ENCODE results near the gene PSAP.

DNA sequence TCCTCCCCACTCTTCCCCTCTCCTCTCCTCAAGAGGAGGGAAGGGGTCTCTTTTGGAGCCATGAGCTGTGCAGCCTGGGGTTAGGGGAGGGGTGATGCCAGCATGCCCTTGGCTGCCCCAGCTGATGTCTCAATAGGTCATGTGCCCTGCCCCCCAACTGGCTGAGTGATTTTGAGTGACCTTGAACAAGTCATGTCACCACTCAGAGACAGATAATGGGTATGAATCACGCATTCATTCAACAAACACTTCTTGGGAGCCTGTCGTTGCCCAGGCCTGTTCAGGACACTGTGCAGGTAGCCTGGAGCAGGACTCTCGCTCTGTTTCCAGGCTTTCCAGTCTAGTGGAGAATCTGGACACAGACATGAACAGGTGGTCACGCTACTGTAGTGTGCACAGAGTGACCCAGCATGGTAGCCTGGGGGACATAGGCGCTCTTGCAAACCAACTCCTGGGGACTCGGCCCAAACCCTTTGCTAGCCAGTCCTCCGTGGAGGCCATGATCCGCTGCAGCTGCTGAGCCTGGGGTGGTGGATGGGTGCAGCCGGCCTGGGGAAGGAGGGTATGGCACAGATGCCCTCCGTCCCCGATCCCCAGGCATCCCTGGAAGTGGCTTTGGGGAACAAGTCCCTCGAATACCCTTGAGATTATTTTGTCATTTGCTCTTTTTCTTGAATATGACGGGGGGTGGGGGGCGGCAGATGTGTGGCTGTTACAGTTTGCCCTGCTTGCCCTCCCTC lies 49.6 kb upstream of the PSAP start:
- TF ChIP-seq, protein P1, sequence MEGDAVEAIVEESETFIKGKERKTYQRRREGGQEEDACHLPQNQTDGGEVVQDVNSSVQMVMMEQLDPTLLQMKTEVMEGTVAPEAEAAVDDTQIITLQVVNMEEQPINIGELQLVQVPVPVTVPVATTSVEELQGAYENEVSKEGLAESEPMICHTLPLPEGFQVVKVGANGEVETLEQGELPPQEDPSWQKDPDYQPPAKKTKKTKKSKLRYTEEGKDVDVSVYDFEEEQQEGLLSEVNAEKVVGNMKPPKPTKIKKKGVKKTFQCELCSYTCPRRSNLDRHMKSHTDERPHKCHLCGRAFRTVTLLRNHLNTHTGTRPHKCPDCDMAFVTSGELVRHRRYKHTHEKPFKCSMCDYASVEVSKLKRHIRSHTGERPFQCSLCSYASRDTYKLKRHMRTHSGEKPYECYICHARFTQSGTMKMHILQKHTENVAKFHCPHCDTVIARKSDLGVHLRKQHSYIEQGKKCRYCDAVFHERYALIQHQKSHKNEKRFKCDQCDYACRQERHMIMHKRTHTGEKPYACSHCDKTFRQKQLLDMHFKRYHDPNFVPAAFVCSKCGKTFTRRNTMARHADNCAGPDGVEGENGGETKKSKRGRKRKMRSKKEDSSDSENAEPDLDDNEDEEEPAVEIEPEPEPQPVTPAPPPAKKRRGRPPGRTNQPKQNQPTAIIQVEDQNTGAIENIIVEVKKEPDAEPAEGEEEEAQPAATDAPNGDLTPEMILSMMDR (IDR thresholded peaks at IDR 0.05) = no peak
- TF ChIP-seq KDM1A (IDR thresholded peaks at IDR 0.05; ENCODE audit: low read depth) = no peak
- no peak for TF ChIP-seq MAFK (IDR thresholded peaks at IDR 0.05; ENCODE audit: partially characterized antibody)
- TF ChIP-seq RFX5 (IDR thresholded peaks at IDR 0.05) = no peak
- TF ChIP-seq CBX8 (IDR thresholded peaks at IDR 0.05) = no peak
- TF ChIP-seq RNF2 (IDR thresholded peaks at IDR 0.05; ENCODE audit: borderline replicate concordance, low read depth) = no peak
- TF ChIP-seq, protein P2, sequence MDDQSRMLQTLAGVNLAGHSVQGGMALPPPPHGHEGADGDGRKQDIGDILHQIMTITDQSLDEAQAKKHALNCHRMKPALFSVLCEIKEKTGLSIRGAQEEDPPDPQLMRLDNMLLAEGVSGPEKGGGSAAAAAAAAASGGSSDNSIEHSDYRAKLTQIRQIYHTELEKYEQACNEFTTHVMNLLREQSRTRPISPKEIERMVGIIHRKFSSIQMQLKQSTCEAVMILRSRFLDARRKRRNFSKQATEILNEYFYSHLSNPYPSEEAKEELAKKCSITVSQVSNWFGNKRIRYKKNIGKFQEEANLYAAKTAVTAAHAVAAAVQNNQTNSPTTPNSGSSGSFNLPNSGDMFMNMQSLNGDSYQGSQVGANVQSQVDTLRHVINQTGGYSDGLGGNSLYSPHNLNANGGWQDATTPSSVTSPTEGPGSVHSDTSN (IDR thresholded peaks at IDR 0.05) = no peak
- no peak for TF ChIP-seq SMC3 (IDR thresholded peaks at IDR 0.05)
- TF ChIP-seq, protein P3, sequence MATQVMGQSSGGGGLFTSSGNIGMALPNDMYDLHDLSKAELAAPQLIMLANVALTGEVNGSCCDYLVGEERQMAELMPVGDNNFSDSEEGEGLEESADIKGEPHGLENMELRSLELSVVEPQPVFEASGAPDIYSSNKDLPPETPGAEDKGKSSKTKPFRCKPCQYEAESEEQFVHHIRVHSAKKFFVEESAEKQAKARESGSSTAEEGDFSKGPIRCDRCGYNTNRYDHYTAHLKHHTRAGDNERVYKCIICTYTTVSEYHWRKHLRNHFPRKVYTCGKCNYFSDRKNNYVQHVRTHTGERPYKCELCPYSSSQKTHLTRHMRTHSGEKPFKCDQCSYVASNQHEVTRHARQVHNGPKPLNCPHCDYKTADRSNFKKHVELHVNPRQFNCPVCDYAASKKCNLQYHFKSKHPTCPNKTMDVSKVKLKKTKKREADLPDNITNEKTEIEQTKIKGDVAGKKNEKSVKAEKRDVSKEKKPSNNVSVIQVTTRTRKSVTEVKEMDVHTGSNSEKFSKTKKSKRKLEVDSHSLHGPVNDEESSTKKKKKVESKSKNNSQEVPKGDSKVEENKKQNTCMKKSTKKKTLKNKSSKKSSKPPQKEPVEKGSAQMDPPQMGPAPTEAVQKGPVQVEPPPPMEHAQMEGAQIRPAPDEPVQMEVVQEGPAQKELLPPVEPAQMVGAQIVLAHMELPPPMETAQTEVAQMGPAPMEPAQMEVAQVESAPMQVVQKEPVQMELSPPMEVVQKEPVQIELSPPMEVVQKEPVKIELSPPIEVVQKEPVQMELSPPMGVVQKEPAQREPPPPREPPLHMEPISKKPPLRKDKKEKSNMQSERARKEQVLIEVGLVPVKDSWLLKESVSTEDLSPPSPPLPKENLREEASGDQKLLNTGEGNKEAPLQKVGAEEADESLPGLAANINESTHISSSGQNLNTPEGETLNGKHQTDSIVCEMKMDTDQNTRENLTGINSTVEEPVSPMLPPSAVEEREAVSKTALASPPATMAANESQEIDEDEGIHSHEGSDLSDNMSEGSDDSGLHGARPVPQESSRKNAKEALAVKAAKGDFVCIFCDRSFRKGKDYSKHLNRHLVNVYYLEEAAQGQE (IDR thresholded peaks at IDR 0.05) = no peak
- TF ChIP-seq BHLHE40 (IDR thresholded peaks at IDR 0.05; ENCODE audit: low read depth, low read length) = no peak
- TF ChIP-seq HOXB13 (CRISPR knock-in tag; IDR thresholded peaks at IDR 0.05; ENCODE audit: low read depth) = no peak
- TF ChIP-seq EP300 (IDR thresholded peaks at IDR 0.05) = no peak
- TF ChIP-seq NFE2L2 (conservative IDR thresholded peaks at IDR 0.05; ENCODE audit: low read length) = no peak
